GM21786 (cell line): ENCODE data around the gene USO1.
"Not testable (repeated sequence)": the region's sequence is repeated elsewhere in the genome, so short reads cannot be mapped to it uniquely, and the experiment has no call there.

Source experiments
- ATAC-seq: cut with Tn5 transposase; IDR thresholded peaks from one replicate; pipeline ENCODE4 v1.9.1; 2021; ENCODE audit not compliant: unreplicated experiment

USO1 gene

GRCh38 chr4:75745161-75745560, 20.8 kb downstream of the USO1 start:
- no peak for ATAC-seq

DNA sequence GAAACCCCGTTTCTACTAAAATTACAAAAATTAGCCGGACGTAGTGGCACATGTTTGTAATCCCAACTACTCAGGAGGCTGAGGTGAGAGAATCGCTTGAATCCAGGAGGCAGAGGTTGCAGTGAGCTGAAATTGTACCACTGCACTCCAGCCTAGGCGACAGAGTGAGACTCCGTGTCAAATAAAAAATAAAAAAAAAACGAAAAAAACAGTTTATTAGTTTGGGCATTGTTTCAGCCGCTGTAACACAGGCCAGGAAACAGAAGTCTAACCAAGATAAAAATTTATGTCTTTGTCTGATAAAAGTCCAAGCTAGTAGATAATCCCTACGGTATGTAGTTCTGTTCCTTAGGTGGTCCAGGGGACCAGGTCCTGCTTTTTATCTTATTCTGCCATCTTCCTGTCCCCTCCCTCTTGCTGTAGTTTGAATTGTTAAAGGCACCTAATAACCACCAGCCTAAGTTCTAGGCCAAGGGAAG, 21.4 kb downstream of the USO1 start:
- no peak for ATAC-seq

- ATAC-seq: no peak
Observed at GRCh38 chr4:75752637-75753036, 28.3 kb downstream of the USO1 start.

DNA sequence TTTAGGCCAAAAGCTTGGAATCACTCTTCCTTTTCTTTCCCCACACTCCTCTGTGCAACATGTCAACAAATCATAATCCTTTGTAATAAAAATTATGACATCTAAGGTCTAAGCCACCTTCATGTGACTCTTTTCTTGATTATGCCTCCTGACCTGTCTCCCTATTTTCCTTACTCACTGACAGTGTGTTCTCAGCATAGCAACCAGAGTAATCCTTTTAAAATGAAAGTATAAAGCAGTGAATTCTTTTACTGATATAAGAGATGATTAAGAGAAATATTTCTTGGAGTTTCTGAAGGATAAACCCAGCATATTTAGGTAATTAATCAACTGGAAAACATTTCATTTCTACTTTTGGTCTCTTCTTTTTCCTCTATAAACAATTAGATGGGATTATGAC, 44.7 kb downstream of the USO1 start:
- ATAC-seq: no peak

GRCh38 chr4:75771607-75772006, 47.2 kb downstream of the USO1 start:
- no peak for ATAC-seq

DNA sequence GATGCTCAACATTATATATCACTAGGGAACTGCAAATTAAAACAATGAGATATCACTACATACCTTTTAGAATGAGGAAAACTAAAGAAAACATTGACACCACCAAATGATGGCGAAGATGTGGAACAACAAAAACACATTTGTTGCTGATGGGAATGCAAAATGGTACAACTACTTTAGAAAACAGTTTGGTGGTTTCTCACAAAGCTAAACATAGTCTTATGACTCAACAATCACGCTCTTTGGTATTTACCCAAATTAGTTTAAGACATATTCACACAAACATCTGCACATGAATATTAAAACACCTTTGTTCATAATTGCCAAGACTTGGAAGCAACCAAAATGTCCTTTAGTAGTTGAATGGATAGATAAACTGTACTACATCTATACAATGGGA, 53.2 kb downstream of the USO1 start:
- ATAC-seq: no peak

DNA sequence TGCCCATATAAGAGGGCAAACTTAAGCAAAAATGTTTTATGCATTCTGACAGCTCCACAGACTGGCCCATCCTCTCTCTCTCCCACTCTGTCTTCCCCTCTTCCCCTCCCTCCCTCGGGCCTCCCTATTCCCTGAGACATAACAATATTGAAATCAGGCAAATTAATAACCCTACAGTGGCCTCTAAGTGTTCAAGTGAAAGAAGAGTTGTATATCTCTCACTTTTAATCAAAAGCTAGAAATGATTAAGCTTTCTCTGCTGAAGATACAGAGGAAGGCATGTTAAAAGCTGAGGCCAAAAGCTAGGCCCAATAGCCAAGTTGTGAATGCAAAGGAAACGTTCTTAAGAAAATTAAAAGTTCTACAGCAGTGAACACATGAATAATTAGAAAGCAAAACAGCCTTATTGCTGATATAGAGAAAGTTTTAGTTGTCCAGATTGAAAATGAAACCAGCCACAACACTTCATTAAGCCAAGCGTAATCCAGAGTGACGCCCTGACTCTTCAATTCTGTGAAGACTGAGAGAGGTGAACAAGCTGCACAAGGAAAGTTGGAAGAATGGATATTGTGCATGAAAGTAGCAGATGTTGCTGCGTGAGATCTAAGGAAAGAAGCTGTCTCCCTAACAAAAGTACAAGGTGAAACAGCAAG, 54.9 kb downstream of the USO1 start:
- peak; percentile 38 for ATAC-seq

DNA sequence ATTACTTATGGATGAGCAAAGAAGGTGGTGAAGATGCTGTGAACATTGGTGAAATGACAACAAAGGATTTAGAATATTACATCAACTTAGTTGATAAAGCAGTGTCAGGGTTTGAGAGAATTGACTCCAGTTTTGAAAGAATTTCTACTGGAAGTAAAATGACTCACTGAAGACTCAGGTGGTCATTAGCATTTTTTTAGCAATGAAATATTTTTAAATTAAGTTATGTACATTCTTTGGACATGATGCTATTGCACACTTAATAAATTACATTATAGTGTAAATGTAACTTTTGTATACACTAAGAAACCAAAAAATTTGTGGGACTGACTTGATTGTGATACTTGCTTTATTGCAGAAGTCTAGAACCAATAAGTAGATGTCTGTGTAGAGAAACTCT, 56.9 kb downstream of the USO1 start:
- ATAC-seq: no peak

DNA sequence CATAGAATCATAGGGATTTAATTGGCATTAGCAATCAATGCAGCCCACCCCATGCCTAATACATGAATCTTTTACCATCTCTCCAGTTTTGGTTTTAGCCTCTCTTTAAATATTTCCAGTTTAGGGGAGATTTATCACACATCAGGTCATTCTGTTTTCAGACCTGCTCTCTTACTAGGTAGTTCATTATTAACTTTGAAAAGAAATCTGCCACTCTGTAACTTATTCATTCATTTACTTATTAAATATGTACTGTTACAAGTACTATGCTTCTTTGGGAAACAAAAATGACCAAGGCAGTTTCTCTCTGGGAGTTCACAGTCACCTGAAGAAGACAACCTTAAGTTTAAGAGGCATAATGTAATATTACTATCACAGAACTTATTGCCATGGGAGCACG, 62.1 kb downstream of the USO1 start:
- ATAC-seq: no peak

DNA sequence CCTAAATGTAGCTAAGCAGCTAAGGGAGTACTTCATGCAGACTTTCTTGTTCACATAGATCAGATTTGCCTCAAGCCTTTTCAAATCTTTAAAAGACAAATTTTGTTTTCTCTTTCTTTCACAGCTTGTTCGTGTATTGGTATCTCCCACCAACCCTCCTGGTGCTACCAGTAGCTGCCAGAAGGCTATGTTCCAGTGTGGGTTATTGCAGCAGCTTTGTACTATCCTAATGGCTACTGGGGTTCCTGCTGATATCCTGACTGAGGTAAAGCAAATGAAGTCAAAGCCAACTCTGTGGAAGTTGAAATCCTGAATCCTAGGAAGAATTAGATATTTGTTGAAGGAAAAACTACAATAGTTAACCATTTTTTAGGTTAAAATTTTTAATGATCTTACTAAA, 62.6 kb downstream of the USO1 start:
- ATAC-seq: no peak

- ATAC-seq: no peak
Observed at GRCh38 chr4:75790024-75790423, 65.6 kb downstream of the USO1 start.

GRCh38 chr4:75800972-75801371, 76.6 kb downstream of the USO1 start:
- no peak for ATAC-seq

GRCh38 chr4:75806035-75806434, 81.7 kb downstream of the USO1 start:
- ATAC-seq: not testable (repeated sequence)

GRCh38 chr4:75817901-75818300, 93.5 kb downstream of the USO1 start:
- no peak for ATAC-seq

DNA sequence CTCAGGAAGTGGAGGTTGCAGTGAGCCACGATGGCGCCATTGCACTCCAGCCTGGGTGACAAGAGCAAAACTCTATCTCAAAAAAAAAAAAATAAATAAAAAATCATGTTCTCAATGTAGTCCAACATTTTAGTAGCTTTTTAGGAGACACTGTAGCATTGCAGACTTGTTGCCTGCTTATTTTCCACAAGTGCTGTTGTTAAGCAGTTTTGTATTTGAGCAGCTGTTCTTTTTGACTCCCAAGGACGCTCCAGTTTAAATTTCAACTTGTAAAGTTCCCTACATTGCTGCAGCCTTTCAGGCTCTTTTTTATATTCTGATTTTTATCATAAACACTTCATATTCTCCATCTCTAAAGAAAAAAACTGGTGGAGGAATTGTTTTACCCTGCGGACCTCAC, 94.7 kb downstream of the USO1 start:
- no peak for ATAC-seq

- ATAC-seq: no peak
Observed at GRCh38 chr4:75820197-75820596, 95.8 kb downstream of the USO1 start.

GRCh38 chr4:75820676-75821075, 96.3 kb downstream of the USO1 start:
- no peak for ATAC-seq

DNA sequence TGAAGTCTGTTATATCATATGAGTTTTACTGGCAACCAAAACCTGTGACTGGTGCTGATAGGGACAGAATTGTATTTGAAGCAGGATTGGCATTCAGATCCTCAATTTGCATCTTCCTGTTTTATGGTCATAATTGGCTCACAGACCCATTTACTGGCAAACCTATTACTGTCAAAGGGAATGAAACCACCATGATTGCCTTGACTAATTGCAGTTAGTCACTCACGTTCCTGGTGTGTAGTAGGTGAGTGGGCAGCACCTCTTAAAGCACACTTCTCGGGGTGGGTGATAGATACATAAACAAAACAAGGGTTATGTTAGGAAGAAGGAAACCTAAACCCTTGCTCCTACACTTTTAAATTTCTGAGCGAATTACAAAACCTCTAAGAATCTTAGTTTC, 96.8 kb downstream of the USO1 start:
- ATAC-seq: no peak

GRCh38 chr4:75821966-75822365, 97.6 kb downstream of the USO1 start:
- no peak for ATAC-seq

GRCh38 chr4:75822416-75822815, 98.0 kb downstream of the USO1 start:
- ATAC-seq: no peak

DNA sequence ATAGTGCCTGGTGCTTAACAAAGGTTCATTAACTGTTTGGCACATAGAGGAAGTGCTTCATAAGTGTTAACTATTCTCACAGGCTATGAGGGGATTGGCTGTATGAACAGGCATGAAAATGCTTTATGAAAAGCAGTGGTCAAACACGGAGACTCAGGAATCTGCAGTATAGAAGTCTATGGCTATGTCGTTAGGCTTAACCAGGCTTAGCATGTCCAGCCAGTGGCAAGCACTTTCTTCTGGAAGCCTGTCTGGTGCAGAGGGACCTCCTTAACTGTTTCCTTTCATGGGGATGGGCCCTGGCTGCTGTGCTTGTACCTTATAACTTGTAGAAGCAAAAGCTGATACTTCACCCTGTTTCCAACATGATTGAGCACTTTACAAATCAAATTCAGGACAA, 99.4 kb downstream of the USO1 start:
- no peak for ATAC-seq

GRCh38 chr4:75830906-75831305, 106.5 kb downstream of the USO1 start:
- no peak for ATAC-seq

DNA sequence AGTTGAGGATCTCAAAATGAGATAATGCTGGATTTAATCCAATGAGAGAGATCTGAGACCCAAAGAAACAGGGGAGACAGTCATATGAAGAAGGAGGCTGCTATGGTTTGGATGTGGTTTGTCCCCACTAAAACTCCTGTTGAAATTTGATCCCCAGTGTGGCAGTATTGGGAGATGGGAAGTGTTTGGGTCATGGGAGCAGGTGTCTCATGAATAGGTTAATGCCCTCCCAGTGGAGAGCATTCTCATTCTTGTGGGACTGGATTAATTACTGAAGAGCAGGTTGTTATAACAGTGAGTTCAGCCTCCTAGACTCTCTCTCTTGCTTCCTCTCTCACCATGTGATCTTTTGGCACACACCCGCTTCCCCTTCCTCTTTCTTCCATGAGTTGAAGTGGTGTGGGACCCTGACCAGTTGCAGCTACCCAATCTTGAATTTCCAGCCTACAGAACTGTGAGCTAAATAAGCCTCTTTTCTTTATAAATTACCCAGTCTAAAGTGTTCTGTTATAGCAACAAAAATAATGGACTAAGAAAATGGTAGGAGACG, 107.6 kb downstream of the USO1 start:
- no peak for ATAC-seq
